ENCODE results near the gene SECTM1. TPM values are rescaled to one million over a fixed set of nuclear protein-coding genes. Genes with fewer than 3 reads are reported as not detected.

SECTM1 gene
- total RNA-seq, 1 experiment from 2014 or later: 61.7 TPM

GRCh38 chr17:82371333-82372248 lies 38.0 kb upstream of the SECTM1 start, which contains the start of gene UTS2R:
Gene UTS2R, plus strand, starts transcription at chr17:82371765. Its CDS starts 2,560 bp downstream, at chr17:82374325.
- peak within 1 kb of the TSS; percentile 90 for H3K4me2 ChIP-seq (ENCODE audit: low read length)
- ChIA-PET CTCF (no interaction called here), POLR2A (ENCODE audit: unreplicated experiment) (no interaction called here)
- H3K9me3 ChIP-seq (ENCODE audit: low read length): no peaks in the 10 kb centered on the region
- no peak within 1 kb of the TSS for H3K9ac ChIP-seq (ENCODE audit: low read length)
- no peak within 1 kb of the TSS for H3K27ac ChIP-seq (ENCODE audit: low read length)
- BruUV-seq (replicated peaks): no TSS peak
- no peak for TF ChIP-seq EZH2 (IDR thresholded peaks at IDR 0.05; ENCODE audit: low read length, unreplicated experiment)
- no peak for TF ChIP-seq CTCF (conservative IDR thresholded peaks at IDR 0.05; ENCODE audit: low read depth, low read length)
- no peak for TF ChIP-seq EZH2phosphoT487 (IDR thresholded peaks at IDR 0.05; ENCODE audit: borderline replicate concordance, low read length)
- H3K27me3 ChIP-seq (ENCODE audit: low read length): no peaks in the 10 kb centered on the region
- H4K20me1 ChIP-seq (ENCODE audit: low read length): no peaks in the 10 kb centered on the region
- H3K4me3 ChIP-seq (ENCODE audit: low read length): peak within 1 kb of the TSS; percentile 68
- DNase-seq (no peak), ATAC-seq (no peak)
- no peaks in the 10 kb centered on the region for H3K9me2 ChIP-seq (replicated peaks; ENCODE audit: low read length)
- H3K36me3 ChIP-seq (ENCODE audit: low read depth, low read length): no peaks in the 10 kb centered on the region
- no peaks in the 10 kb centered on the region for H3F3A ChIP-seq (ENCODE audit: low read length, unreplicated experiment)
- peaks cover 6% of the 10 kb centered on the region; the same call in 1 of the 2 replicates for H3K4me1 ChIP-seq (ENCODE audit: insufficient read depth, low read length)
- intact Hi-C loops (cut with micrococcal nuclease): no loop called here
- H3K79me2 ChIP-seq (ENCODE audit: low read length): no peaks in the 10 kb centered on the region
- H2AFZ ChIP-seq (ENCODE audit: low read length): peak within 1 kb of the TSS; percentile 90

- Histone ChIP-seq H3K79me2 (ENCODE audit: low read length) (no peaks in the 10 kb centered on the region), H3F3A (ENCODE audit: low read length, unreplicated experiment) (no peaks in the 10 kb centered on the region), H3K36me3 (ENCODE audit: low read depth, low read length) (no peaks in the 10 kb centered on the region), H2AFZ (ENCODE audit: low read length) (peak overlapping the region; percentile 90), H3K9ac (ENCODE audit: low read length) (no peak overlapping the region), H3K27me3 (ENCODE audit: low read length) (no peaks in the 10 kb centered on the region), H3K4me1 (ENCODE audit: insufficient read depth, low read length) (peaks cover 6% of the 10 kb centered on the region; the same call in 1 of the 2 replicates), H3K9me3 (ENCODE audit: low read length) (no peaks in the 10 kb centered on the region), H3K9me2 (replicated peaks; ENCODE audit: low read length) (no peaks in the 10 kb centered on the region), H3K4me2 (ENCODE audit: low read length) (peak overlapping the region; percentile 90), H4K20me1 (ENCODE audit: low read length) (no peaks in the 10 kb centered on the region), H3K27ac (ENCODE audit: low read length) (no peak overlapping the region), H3K4me3 (ENCODE audit: low read length) (peak overlapping the region; percentile 68)
- peak; percentile 59 for ATAC-seq
- TF ChIP-seq CTCF (conservative IDR thresholded peaks at IDR 0.05; ENCODE audit: low read depth, low read length): no peak
- no peak for TF ChIP-seq EZH2phosphoT487 (IDR thresholded peaks at IDR 0.05; ENCODE audit: borderline replicate concordance, low read length)
- no peak for TF ChIP-seq EZH2 (IDR thresholded peaks at IDR 0.05; ENCODE audit: low read length, unreplicated experiment)
- BruUV-seq (replicated peaks): no TSS peak
- intact Hi-C loops (cut with micrococcal nuclease): no loop called here
- CTCF ChIA-PET: interaction anchor here (0.6 kb wide), 1 partner anchor 125 kb away, joined by 3 read pairs; no protein-coding TSS in a partner anchor
- POLR2A ChIA-PET (ENCODE audit: unreplicated experiment): interaction anchor here (0.6 kb wide), 1 partner anchor 216 kb away, joined by 3 read pairs; no protein-coding TSS in a partner anchor
- peak; percentile 8 for DNase-seq
Observed at GRCh38 chr17:82370471-82371332, 37.1 kb upstream of the SECTM1 start.

Measured in PC-3 (cell line).